Frontal cortex (tissue), 4 donors: Measurements from ENCODE around the gene TBC1D5. TPM values are rescaled to one million over a fixed set of nuclear protein-coding genes. Genes with fewer than 3 reads are reported as not detected.
"Not testable (repeated sequence)": the region's sequence is repeated elsewhere in the genome, so short reads cannot be mapped to it uniquely, and the experiment has no call there.

Source experiments
- DNase-seq, 2 donors: peaks; one replicate each; pipeline ENCODE4 v3.0.0; 2012; ENCODE audit warnings: low spot score in 2 of 2
- FAIRE-seq: peaks from 2 replicates; lab custom pipeline; 2012; peaks lifted over from hg19 to GRCh38; lab: Jason Lieb, UNC
- total RNA-seq: library from RNA; depleted of rRNA; stranded (reverse); fragments of >200 nt; gene quantifications from one replicate; pipeline ENCODE4 v1.2.3, GENCODE V29; 2014
- donor health status: control.
- donor health status: control.
- donor health status: control.

The TBC1D5 gene
- total RNA-seq, 1 donor from 2014 or later = 77.5 TPM

DNA sequence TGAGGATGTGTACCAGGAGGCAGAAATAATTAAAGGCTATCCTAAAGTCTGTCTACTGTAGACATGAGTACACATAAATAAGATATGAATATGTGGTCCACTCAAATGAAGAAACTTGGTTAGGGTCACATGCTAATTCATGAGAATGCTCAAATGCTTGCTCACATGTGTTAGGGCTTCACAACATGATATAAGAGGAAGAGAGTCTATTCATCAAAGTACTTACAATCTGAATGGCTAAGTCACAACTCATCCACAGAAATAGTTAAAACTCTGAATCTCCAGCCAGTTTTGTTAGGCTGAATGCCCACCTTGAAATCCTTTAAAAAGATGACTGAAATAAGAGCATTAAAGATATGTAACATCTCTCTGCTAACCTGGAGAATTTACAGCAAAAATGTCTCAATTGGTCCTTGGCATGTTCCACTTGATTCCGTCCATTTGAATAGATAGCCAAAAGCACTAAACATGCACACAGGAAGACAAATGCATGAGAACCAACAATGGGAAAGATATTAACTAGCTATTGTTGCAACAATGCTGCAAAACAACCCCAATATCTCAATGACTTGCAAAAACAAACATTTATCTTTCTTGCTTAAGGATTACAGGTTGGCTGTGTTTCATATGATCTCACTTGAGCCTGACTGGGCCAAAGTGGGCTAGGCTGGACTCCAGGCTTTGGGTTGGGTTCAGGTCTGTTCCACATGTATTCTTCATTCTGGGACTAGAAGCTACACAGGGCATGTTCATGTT is 10.6 kb upstream of the TBC1D5 start:
- FAIRE-seq = no peak

DNA sequence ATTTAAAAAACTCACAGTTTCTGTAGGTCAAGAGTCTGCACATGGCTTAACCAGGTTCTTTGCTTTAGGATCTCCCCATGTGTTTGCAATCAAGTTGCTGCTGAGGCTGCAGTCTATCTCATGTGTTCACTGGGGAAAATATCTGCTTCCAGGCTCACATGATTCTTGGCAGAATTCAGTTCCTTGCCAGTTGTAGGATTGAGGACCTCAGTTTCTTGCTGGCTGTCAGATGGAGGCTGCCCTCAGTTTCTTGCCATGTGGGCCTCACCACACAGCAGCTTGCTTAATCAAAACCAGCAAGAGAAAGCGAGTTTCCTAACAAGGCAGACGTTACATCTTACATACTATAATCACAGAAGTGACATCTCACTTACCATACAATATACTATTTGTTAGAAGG is 10.0 kb upstream of the TBC1D5 start:
- DNase-seq = no peak
- no peak for FAIRE-seq

More for the DNA sequence above, 10.6 kb upstream of the TBC1D5 start:
- DNase-seq = no peak

DNA sequence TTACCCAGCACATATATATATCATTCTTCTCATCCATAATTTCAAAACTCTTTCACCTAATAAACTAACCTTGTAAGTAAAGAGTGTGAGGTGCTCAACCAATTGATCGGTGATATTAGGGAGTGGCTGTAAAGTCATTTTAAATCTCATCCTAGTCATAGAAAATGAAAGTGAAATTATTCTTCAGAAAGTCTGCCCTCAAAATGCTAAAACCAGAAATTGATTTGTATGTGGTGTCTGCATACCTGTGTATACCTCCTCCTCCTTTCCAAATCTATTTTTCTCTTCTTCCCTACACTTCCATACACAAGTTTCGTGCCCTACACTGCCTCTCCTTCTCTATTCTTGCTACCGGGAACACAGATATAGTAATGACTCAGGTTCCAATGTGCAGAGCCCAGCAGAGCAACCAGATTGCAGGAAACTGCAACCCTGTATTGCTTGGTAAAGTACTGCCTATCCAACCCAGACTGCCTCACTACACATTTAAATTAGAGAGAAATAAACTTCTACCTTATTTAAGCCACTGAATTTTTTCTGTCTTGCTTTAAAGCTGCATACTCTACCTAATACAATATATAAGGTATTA is 7.4 kb upstream of the TBC1D5 start:
- no peak for DNase-seq
- no peak for FAIRE-seq

DNA sequence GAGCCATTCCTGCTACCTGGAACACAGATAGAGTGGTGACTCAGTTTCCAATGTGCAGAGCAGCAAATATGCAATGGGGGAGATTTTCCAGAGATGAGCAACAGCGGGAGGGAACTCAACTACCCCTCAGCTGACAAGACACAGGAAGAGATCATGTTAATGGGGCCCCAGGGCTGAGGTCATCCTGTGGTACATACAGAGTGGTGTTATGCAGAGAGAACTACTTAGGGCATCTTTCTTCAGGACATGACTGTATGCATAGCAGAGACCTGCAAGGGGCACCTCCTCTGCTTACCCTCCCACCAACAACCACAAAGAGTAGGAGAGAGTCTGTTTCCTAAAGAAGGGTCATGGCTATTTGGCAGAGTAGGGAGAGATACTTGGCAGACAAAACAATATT is 6.8 kb upstream of the TBC1D5 start:
- FAIRE-seq (no peak), DNase-seq (no peak)

DNA sequence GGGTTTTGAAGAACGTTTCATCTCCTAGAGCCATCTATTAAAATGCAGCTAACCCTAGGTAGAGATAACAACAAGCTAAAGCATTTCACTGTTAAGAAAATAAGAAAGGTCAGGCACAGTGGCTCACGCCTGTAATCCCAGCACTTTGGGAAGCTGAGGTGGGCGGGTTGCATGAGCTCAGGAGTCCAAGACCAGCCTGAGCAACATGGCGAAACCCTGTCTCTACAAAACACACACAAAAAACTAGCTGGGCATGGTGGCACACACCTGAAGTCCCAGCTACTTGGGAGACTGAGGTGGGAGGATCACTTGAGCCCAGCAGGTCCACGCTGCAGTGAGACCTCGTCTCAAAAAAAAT is 5.4 kb upstream of the TBC1D5 start:
- FAIRE-seq = no peak
- no peak for DNase-seq

DNA sequence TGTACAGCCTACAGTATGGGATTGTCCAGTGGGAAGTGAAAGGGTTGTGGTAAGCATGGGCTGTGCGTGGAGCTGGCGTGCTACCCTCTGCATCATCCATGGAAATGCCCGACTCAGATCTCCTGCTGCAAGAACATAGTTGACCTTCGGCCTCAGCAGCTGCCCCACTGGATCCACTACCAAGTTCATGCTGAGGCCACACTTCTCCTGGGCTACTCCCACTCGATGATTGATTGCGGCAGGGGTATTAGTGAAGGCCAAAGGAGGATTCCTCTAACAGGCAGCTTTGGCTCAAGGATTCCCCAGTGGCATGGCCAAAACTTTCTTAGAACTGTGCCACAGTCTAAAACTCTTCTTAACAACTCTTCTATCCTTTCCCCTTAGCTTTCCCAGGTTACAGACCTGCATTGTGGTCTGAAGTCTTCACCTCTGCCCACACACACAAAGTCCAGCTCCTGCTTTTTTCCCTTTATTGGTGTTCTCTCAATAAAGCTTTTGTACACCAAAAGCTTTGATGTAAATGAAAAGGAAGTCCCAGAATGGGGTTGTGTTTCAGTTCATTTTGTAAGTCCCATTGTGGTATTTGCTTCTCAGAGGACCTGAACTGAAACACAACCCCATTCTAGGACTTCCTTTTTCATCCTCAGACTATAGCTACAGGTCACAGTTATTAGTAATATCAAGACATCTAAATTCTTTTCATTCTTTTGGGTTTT is 4.9 kb upstream of the TBC1D5 start:
- no peak for DNase-seq
- FAIRE-seq = no peak

DNA sequence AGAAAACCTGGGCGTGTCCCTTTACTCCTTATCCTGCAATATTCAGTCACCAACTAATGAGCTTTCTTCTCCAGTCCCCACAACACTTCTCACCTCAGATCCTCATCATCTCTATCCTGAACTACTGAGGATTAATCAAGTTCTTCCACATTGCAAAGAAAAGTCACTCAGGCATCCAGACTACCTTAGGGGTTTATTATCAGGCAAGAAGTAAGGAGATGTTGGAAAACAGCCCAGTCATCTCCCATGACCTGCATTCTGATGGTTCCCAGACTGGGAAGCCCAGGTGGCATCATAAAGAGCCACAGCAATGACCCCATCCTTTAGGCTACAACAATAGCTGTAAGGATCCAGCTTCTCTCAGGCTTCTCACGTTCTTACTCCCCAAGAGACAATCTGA is 3.5 kb upstream of the TBC1D5 start:
- no peak for FAIRE-seq
- DNase-seq = no peak

DNA sequence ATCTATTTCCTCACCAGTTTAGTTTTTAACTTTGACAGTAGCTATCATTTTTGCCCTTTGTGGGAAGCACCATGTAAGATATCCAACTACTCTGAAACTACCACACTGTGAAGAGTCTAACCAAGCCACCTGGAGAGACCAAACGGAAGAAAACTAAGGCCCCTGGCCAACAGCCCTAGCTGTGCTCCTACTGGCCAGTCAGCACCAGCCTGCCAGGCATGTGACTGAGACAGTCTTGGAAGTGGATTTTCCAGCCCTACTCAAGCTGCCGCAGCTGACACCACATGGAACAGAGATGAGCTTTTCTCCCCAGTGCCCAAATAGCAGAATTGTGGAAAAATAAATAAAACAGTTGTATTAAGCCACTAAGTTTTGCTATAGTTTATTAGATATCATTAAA is 2.9 kb upstream of the TBC1D5 start:
- DNase-seq (no peak), FAIRE-seq (no peak)

DNA sequence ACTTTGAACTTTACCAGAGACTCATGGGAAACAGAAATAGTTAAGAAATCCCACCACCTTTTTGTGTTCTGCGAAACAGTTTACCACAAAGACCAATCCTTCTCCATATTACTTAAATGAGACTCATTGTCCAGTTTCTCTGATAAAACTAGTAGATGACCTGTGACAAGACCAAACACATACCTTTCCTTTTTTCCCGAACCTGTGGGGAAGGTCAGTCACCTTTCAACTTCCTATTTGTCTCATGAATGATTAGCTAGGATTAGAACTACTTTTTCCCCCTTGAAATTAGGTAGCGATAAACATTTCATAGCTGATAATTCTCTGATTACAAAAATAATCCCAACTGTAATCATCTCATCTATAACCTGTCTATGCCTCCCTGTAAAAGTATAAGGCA is 2.3 kb upstream of the TBC1D5 start:
- no peak for FAIRE-seq
- no peak for DNase-seq

DNA sequence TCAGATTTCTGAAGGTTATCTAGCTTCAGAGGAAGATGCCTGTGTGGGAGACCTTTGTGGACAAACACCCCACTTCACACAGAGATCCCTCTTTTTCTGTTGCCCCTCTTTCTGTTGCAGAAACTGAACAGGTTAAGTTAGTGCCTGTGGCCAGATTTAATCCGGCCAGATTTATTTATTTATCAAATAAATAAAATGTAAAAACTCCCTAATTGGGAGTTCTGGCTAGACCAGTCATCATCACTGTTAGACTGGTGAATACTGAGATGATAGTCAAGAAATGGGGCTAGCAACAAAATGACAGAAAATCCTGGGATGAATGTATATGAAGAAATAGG is 1.2 kb upstream of the TBC1D5 start:
- no peak for FAIRE-seq
- no peak for DNase-seq

DNA sequence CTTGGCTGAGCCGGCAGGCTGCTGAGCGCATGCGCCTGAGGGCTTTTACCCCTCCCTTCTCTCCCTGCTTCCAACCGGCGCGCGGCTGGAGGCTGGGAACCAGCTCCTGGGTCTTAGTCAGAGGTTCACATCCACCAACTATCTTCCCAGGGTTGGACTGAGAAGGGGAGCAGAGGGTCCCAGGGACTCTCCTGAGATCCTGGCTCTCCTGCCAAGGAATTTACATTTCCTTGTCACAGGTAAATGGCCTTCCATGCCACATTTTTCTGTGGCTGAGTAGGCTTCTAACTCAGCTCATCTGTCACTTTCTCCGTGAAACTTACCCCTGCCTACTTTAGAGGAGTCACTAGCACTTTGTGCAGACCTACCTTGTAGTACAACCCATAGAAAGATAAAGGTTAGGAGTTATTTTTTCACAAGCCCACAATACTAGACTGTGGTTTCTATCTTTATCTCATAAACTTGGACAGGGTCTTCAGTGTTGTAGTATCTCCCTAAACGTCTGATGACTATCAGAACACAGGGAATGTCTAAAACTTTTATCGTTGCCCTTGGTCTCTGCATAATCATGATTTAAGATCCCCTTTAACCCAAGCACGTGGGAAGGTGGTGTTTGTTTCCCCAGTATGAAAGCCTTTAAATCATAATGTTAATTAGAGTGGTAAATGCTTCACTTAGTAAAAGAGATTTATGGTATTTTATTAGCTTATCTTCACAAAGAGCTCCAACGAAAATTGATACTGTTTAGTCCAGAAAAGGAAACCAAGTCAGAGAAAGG is 638 bp upstream of the TBC1D5 start:
- DNase-seq (no peak), FAIRE-seq (no peak)

DNA sequence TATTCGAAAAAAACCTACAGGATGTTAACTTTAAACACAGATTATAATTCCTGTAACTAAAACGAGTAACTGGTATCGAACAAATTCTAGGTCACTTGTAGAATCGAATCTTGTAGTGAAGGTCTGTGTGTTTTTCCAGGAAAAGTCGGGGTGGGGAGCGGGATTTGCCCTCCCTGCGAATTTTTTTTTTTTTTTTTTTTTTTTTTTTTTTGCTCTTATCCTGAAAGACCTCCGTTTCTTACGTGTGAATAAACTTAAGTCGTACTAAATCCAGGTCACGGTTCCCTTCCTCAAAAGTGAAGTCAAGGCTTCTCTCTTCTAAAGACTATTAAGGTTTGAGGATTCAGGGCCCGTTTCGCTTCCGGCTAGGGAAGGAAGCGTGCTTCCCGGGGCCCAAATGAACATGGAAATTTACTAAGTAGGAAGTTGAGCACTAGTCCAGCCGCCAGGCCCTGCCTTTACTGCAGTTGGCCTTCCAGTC is 770 bp downstream of the TBC1D5 start:
- DNase-seq = no peak
- FAIRE-seq = no peak

DNA sequence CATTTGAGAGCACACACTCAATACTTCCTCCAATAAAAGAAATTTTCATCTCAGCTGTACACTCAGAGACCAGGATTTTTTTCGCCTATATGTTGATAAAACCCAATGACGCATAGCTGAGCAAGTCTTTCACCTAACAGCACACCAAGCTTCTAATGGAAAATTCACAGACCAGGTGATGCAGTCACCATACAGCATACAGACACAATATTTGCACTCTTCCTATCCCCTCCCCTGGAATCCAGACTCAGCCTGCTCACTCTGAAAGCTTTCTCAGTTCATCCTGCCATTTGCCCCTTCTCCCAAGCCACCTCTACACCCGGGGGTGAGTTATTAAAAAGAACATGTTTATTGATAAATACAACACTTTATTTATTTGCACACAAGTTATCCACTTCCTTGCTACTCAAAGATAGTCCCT is 1.7 kb downstream of the TBC1D5 start:
- FAIRE-seq (no peak), DNase-seq (no peak)

DNA sequence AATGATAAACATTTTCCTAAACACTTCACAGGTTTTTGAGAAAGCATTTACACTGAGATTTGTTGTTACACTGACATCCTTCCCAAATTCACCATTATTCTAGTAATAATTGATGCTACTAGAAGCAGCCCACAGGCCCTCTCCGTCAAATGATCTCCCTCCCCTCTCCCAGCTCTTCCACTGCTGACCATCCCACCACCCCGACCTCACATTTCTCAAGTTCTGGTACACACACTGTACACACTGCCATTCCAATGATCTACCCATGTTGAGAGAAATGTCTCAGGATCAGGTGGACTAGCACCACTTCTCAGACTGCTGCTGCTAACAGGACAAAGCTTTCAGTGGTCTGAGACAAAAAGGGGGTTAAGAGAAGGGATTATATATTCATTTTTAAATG is 3.5 kb downstream of the TBC1D5 start:
- no peak for DNase-seq
- no peak for FAIRE-seq

DNA sequence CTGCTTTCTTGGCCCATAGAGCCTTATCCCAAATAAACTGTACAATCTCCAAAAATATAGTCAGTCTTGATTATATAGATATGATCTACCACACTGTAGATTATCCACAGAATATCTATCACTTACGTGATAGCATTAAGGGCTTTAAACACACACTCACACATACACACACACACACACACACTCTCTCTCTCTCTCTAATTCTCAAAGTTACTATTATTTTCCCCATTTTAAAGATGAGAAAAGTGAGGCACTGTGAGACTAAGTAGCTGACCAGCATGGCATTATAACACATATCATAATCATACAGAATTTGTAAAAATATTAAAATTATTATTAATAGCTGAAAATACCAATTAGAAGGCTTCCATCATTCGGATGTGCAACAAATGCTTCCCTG is 4.2 kb downstream of the TBC1D5 start:
- no peak for DNase-seq
- FAIRE-seq = no peak

DNA sequence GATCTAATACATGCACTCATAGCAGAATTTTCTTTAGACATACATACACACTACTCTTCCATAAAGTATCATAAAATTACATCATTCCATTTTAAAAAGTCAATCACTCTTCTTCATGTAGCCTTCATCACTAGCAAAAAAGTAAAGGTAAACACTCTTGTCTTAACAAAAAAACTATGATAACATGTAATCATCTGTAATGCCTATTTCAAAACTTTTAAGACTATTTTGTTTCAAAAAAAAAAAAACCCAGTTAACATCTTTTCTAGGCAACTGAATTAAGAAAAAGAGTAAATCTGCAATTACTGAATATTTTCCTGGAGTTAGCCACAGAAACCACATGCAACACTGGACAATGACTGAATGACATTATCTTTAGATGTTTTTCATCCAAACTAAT is 4.8 kb downstream of the TBC1D5 start:
- DNase-seq (no peak), FAIRE-seq (no peak)

DNA sequence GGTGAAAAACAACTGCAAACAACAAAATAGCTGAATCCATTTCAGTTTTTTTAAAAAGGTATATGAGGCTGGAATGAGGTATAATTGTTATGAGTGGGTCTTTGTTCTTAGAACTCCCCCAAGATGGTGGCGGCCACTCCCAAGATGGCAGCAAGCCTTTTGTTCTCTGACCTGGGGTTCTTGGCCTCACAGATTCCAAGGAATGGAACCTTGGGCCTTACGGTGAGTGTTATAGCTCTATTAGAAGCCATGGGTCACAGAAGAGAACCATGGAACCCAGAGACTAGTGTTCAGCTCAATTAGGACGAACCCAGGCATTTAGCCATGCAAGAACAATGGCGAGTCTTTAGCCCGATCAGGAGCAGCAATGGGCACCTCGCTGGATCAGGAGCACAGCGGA is 7.1 kb downstream of the TBC1D5 start:
- DNase-seq = not testable (repeated sequence)

DNA sequence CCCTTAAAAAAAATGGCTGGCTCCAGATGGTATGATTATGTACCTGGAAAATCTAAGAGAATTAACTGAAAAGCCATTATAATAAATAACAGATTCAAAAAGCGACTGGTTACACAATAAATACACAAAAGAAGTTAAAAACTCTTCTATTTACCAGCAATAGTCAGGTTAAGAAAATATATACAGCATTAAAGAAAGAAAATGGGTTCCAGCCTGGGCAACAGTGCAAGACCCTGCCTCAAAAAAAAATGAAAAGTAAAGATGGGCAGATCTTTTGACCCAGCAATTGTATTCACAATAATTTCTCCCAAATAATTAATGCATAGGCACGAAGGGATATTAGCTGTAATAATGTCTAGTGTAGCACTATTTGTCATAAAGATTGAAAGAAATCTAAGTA is 8.7 kb downstream of the TBC1D5 start:
- no peak for DNase-seq
- no peak for FAIRE-seq

More for the DNA sequence above, 7.1 kb downstream of the TBC1D5 start:
- not testable (repeated sequence) for FAIRE-seq

DNA sequence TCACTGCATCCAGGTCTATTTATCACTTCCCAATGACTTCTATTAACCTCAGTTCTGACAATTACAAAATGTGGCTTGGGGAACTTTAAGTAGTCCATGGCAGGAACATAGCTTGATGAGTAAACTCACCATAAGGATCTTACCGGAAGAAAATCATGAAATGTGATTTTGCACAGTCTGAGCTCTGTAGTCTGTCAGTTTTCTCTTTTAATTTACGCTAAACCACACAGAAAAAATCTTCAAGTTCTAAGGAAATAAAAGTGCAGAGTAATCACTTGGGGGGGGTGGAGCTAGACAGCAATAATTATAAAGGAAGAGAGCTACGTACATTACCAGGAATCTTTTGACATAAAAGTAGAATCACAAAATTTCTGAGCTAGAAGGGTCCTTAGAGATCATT is 9.2 kb downstream of the TBC1D5 start:
- FAIRE-seq (no peak), DNase-seq (no peak)

DNA sequence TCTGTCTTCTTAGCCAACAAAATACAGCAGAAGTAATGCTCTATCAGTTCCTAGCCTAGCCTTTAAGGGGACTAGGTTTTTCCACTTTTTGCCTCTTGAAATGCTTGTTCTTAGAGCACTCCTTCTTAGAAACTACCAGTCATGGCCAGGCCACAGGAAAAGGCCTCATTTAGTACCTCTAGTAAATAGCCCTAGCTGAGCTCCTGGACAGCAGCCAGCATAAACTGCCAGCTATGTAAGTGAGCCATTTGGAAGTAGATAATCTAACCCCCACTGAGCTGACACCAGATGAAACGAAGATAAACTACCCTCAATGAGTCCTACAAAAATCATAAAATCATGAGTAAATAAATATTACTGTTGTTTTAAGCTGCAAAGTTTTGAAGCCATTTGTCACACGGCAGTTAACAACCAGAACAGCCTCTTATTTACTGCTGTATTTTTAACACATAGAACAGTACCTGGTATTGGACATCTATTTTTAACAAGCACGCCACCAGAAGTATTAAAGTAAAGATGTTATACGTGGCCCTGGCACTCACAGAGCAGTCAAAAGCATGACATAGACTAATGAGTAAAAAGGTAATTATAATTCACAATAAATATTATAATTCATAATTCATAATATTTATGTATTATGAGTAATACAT is 12.0 kb downstream of the TBC1D5 start:
- no peak for FAIRE-seq
- DNase-seq = no peak
